Activated gamma-delta T cell (primary cell): ENCODE measurements around the gene CPSF7.
A peak's percentile ranks its signal among the peaks of the same experiment; 100 is the strongest.
"Not testable (repeated sequence)": the region's sequence is repeated elsewhere in the genome, so short reads cannot be mapped to it uniquely, and the experiment has no call there.

Source experiments
- DNase-seq: peaks from one replicate; lab custom pipeline; 2025; lab: John Stamatoyannopoulos, UW

Gene CPSF7

GRCh38 chr11:61439615-61440014 is 9.8 kb upstream of the CPSF7 start:
- no peak for DNase-seq

- DNase-seq = no peak
Observed at GRCh38 chr11:61437496-61437895, 7.7 kb upstream of the CPSF7 start.

- DNase-seq = not testable (repeated sequence)
Observed at GRCh38 chr11:61430839-61431238, 1.1 kb upstream of the CPSF7 start.

GRCh38 chr11:61429346-61429690 is 457 bp downstream of the CPSF7 start:
- DNase-seq = peak; percentile 69

GRCh38 chr11:61425367-61426131 is 4.2 kb downstream of the CPSF7 start:
- DNase-seq = no peak

DNA sequence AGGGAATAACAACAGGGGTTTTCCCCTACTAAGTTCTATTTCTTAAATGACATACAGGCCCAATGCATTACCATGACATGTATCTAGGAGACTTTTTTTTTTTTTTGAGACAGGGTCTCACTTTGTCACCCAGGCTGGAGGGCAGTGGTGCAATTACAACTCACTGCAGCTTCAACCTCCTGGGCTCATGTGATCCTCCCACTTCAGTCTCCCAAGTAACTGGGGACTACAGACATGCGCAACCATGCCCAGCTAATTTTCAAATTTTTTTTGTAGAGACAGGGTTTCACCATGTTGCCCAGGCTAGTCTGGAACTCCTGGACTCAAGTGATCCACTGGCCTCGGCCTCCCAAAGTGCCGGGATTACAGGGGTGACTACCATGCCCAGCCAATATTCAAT is 7.5 kb downstream of the CPSF7 start:
- no peak for DNase-seq

DNA sequence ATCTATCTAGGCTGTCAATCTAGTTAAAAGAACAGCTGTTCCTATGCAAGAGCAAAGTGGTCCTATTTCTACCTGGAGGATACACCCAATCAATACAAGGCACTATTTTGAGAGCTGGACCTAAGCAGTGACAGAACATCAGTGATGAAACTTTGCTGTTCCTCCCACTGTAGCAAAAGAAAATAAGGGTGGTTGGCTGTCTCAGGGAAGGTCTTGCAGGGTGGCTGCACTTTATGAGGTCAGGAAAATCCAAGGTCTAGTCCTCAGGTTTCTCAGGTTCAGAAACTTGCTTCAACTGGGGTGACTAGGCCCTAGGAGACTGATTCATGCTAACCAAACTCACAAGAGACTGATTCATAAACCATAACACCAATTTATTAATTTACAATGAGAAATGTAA is 11.6 kb downstream of the CPSF7 start:
- DNase-seq = no peak

GRCh38 chr11:61417670-61418069 is 12.1 kb downstream of the CPSF7 start:
- DNase-seq = no peak

DNA sequence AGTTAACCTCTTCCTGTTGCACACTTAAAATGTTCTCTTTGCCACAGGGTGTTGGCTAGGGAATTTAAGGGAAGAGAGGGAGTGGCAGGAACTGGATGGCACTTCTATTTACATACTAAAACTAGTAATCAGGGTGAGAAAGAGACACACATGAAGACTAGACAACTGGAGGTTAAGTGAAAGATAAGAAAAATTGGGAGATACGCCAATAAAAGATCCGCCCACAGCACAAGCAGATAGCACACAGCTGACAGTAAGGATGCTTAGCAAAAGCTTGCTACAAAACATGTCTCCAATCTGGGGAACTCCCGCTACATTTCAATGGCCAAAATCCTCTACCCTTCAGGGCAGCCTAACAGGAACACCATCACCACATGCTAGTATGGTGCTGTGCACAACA is 12.8 kb downstream of the CPSF7 start:
- no peak for DNase-seq

GRCh38 chr11:61415381-61415780 is 14.4 kb downstream of the CPSF7 start:
- no peak for DNase-seq

DNA sequence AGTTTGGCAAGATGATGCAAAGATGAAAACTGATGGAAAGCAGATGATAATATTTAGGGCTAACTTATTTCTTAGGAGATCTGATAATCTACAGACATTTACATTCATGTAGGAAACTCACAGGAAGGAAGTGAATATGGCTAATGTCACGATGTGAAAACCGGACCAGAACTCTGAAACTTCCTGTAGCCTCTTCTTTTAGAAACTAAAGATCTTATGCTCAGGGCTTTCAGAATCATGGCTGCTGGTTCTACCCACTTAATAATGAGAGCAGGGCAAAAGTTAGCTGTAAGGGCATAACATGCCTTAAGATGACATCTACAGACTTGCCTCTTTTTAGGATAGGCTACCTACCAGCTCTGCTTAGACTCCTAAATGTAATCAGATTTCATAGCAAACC is 15.2 kb downstream of the CPSF7 start:
- no peak for DNase-seq

DNA sequence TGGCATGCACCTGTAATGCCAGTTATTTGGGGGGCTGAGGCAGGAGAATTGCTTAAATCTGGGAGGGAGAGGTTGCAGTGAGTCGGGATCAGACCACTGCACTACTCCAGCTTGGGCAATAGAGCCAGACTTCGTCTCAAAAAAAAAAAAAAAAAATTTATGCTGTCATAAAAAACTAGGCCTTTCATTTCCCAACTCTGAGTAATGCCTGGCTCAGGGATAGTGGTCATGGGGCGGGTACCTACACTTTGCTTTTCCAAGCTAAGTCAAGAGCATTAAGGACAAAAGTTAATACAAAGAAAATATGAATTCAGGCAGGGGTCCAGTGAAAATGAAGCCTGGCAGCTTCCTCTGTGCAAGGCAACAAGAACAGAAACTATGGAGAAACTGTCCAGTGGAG is 16.3 kb downstream of the CPSF7 start:
- DNase-seq = no peak

- DNase-seq = no peak
Observed at GRCh38 chr11:61411589-61411988, 18.2 kb downstream of the CPSF7 start.

DNA sequence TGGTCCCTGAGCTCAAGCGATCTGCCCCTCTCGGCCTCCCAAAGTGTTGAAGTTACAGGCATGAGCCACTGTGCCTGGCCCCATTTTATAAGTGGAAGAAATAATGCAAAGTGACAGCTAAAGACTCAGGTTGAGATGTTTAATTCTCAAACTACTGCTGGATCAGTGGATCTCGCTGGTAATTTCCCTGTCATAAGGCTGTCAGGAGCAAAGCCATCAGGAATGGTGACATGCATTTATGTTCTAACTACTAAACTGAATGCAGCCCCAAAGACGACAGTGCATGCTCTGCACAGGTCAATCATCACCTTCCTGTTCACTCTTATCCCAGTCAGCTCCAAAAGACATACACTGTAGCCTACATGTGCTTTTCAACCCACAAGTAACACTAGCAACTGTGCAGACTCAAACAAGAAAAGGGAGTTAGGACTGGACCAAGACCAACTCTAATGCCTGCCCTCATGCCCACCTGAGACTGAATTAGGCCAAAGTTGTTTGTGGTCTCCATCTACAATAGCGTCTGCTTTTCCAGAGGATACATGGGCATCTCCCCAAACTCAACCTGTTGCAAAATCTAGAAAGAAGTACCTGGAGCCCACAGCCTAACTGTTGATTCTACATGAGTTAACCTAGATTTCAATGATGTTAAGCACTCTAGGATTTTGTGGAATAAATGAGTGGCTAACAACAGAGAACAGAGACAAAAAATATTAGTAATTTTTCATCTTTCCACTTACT is 22.6 kb downstream of the CPSF7 start:
- DNase-seq = no peak

DNA sequence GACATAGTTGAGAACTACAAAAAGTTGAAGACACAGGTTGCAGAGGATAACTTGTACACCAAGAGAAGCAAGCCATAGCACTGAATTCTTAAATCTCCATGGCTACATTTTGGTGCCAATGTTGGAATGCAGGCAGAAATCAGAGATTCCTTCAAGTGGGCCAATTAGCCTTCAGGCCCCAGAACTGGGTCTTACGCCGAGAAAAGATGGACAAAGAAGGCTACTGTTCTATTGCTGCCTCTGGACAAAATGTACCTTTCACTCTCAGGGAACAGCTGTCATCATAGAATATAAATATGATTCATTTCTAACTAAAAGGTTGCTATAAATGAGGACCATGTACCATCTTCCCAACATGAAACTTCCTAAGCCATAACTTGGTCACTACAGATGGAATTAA is 23.7 kb downstream of the CPSF7 start:
- no peak for DNase-seq

GRCh38 chr11:61404641-61405040 is 25.1 kb downstream of the CPSF7 start:
- no peak for DNase-seq

DNA sequence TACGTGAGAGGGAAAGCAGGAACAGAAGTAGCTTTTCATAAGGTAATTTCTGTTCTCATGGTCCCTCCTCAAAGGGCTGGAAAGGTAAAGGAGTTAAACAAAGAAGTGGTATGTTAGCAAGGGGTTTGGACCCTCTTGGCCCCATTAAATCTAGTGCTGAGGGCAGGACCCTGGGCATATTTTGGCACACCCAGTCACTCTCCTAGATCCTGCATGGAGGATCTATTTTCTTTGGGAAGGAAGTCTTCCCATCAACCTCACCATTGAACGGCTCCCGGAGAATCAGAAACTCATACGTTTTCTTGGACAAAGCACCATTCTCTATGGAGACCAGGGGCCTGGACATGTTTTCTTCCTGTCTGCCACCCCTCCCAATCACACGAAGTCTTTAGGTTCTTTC is 25.7 kb downstream of the CPSF7 start:
- no peak for DNase-seq

DNA sequence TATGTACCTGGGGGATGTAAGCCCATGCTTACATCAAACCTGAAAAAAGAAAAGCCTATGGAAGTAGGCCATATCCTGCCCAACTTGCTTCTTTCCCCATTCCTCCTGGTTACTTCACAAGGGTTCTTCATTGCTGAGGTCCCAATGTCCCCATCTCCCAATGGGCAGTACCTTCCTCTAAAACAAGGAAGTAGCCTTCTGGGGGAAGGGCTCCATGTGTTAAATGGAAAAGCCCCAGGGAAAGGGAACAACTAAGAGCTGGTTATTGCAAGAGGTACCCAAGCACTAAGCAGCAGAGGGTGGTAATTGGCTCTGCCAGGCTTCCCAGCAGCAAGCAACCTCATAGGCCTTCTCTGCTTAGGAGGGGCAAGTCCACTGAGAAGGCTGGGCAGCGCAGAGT is 26.1 kb downstream of the CPSF7 start:
- DNase-seq = no peak

DNA sequence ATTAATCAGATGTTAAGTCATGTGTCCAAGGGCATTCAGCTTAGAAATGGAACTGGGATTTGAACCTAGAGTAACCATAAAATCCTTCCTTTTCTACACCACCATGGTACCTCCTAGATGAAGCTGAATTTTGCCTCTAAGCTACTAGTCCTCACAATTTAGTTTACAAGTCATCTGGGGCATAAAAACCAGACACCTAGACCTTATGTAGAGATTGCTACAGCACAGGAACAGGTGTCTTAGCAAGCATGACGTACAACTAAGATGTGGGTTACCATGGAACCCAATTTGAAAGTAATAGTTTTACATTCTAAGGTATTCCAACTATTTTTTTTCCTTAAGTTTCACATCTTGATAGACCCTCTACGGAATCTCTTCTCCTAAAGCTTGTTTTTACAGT is 28.2 kb downstream of the CPSF7 start:
- DNase-seq = no peak

GRCh38 chr11:61401173-61401572 is 28.6 kb downstream of the CPSF7 start:
- no peak for DNase-seq

DNA sequence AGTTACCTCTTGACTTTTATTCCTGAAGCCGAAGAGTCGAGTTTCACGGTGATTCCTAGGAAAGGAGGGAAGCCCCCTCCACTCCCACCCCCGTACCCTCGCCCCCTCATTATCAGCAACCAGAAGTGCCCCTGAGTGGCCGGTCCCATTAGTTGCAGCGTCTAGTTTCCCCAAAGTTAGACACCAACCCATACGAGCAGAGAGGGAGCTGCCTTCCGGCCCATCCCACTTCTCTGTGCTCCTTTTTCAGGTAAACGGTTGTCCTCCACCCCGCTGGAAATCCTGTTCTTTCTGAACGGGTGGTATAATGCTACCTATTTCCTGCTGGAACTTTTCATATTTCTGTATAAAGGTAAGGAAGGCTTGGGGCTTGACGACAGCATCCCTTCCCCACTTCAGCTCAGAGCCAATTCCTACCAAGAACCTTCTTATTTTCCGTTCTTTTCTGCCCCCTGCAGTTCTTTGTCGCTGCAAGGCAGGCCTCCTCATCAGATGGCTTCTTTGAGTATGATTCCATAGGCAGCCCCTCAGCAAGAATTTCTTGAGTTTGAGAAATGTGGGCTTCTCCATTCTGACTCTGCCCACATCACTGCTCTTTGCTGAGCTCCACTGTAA is 36.7 kb downstream of the CPSF7 start:
- no peak for DNase-seq

- DNase-seq = no peak
Observed at GRCh38 chr11:61390161-61390560, 39.6 kb downstream of the CPSF7 start.
